Measurements from ENCODE around the gene LRRC1.

- TF ChIP-seq CTCF (conservative IDR thresholded peaks at IDR 0.05 in 1 of 2, IDR thresholded peaks at IDR 0.05 in 1 of 2; ENCODE audit: low read depth in 1 of 2, low read length in 2 of 2) (no peak), EZH2 (IDR thresholded peaks at IDR 0.05; ENCODE audit: low read length, missing control alignments) (no peak)
These were observed 135.5 kb downstream of the LRRC1 start for GRCh38 chr6:53930330-53930729.

Measured in fibroblast of lung (primary cell).